SU-DHL-6 (cell line): ENCODE measurements around the gene FITM2.

Experiments
- H2AFZ ChIP-seq: fragments of 200-600 bp; sonication (generic); 2 replicates; pipeline ENCODE4 v1.6.1; 2014; ENCODE audit warnings: low read depth, mild to moderate bottlenecking, moderate library complexity, mixed read lengths, antibody characterized with exemption, low read length; ENCODE audit not compliant: severe bottlenecking
- H3F3A ChIP-seq: fragments of 200-600 bp; shearing (Covaris generic); 2 replicates; pipeline ENCODE4 v1.6.0; 2016; ENCODE audit warnings: antibody characterized with exemption, mild to moderate bottlenecking; ENCODE audit not compliant: insufficient read depth
- H3K27ac ChIP-seq: fragments of 200-600 bp; sonication (generic); 2 replicates; pipeline ENCODE4 v1.5.1; 2016; ENCODE audit warnings: low read depth, mild to moderate bottlenecking, low read length, moderate library complexity, mixed read lengths
- H3K27me3 ChIP-seq: fragments of 200-600 bp; sonication (generic), shearing (Covaris generic); 2 replicates; pipeline ENCODE4 v1.6.0; 2014; ENCODE audit warnings: mild to moderate bottlenecking, low read length
- H3K36me3 ChIP-seq: fragments of 200-600 bp; sonication (generic); 2 replicates; pipeline ENCODE4 v1.6.1; 2014; ENCODE audit warnings: mild to moderate bottlenecking, low read length, mixed read lengths
- H3K4me2 ChIP-seq: fragments of 300-600, 200-600 bp; shearing (Covaris generic), sonication (generic); 2 replicates; pipeline ENCODE4 v1.6.0; 2014; ENCODE audit warnings: low read length, low read depth, mild to moderate bottlenecking; ENCODE audit not compliant: poor library complexity, severe bottlenecking
- H3K4me3 ChIP-seq: fragments of 200-600 bp; sonication (generic); 2 replicates; pipeline ENCODE4 v1.5.1; 2014; ENCODE audit warnings: antibody characterized with exemption, low read length, mild to moderate bottlenecking, mixed read lengths; ENCODE audit not compliant: insufficient read depth, poor library complexity, severe bottlenecking
- H3K79me2 ChIP-seq: fragments of 200-600 bp; sonication (generic); 2 replicates; pipeline ENCODE4 v1.6.1; 2014; ENCODE audit warnings: mild to moderate bottlenecking, low read length, moderate library complexity; ENCODE audit not compliant: insufficient read depth
- H3K9ac ChIP-seq: fragments of 200-600 bp; sonication (generic); 2 replicates; pipeline ENCODE4 v1.7.0; 2014; ENCODE audit warnings: mild to moderate bottlenecking, low read length
- H3K9me2 ChIP-seq: fragments of 200-600 bp; sonication (generic); replicated peaks from 2 replicates; pipeline ENCODE4 v1.6.1; 2014; ENCODE audit warnings: low read length; ENCODE audit not compliant: insufficient read depth
- H3K9me3 ChIP-seq: fragments of 200-600 bp; sonication (generic); 2 replicates; pipeline ENCODE4 v1.6.1; 2014; ENCODE audit warnings: low read length, mixed read lengths; ENCODE audit not compliant: insufficient read depth
- H4K20me1 ChIP-seq: fragments of 200-600 bp; sonication (generic); 2 replicates; pipeline ENCODE4 v1.6.1; 2014; ENCODE audit warnings: low read depth, mild to moderate bottlenecking, antibody characterized with exemption, low read length, moderate library complexity, mixed read lengths
- EZH2phosphoT487 ChIP-seq: fragments of 200-600 bp; sonication (generic), shearing (Covaris generic); conservative IDR thresholded peaks from 2 replicates; pipeline ENCODE4 v1.6.1; 2018; ENCODE audit warnings: mild to moderate bottlenecking, antibody characterized with exemption, low read length, moderate library complexity, mixed read lengths
- TF ChIP-seq, protein P1 (sequence below): fragments of 200-600 bp; sonication (generic); IDR thresholded peaks from one replicate; pipeline ENCODE4 v1.5.1; 2017; ENCODE audit warnings: antibody characterized with exemption, mild to moderate bottlenecking, low read length, moderate library complexity; ENCODE audit not compliant: insufficient read depth, poor library complexity, severe bottlenecking

The FITM2 gene

DNA sequence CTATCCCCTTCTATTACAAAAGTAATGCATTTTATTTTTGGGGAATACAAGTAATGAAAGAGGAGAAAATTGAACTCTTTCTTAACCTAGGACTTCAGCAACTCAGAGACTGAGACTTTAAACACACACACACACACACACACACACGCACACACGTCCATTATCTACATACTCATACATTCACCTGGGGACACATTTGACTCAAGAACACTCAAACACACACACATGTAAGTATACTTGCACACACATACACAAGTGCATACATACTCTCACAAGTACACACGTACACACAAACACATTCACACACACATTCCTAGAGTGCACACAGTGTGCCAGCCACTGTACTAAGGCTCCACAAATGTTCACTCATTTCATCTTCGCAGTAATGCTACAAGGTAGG, 23.7 kb upstream of the FITM2 start:
- H2AFZ ChIP-seq: no peak overlapping the region
- H3K79me2 ChIP-seq: no peaks in the 10 kb centered on the region
- TF ChIP-seq, protein P1, sequence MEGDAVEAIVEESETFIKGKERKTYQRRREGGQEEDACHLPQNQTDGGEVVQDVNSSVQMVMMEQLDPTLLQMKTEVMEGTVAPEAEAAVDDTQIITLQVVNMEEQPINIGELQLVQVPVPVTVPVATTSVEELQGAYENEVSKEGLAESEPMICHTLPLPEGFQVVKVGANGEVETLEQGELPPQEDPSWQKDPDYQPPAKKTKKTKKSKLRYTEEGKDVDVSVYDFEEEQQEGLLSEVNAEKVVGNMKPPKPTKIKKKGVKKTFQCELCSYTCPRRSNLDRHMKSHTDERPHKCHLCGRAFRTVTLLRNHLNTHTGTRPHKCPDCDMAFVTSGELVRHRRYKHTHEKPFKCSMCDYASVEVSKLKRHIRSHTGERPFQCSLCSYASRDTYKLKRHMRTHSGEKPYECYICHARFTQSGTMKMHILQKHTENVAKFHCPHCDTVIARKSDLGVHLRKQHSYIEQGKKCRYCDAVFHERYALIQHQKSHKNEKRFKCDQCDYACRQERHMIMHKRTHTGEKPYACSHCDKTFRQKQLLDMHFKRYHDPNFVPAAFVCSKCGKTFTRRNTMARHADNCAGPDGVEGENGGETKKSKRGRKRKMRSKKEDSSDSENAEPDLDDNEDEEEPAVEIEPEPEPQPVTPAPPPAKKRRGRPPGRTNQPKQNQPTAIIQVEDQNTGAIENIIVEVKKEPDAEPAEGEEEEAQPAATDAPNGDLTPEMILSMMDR: no peak
- no peak for TF ChIP-seq EZH2phosphoT487
- no peaks in the 10 kb centered on the region for H3K9me2 ChIP-seq
- no peaks in the 10 kb centered on the region for H3F3A ChIP-seq
- H4K20me1 ChIP-seq: no peaks in the 10 kb centered on the region
- no peaks in the 10 kb centered on the region for H3K36me3 ChIP-seq
- no peak overlapping the region for H3K4me2 ChIP-seq
- H3K4me3 ChIP-seq: no peak overlapping the region
- H3K27me3 ChIP-seq: no peaks in the 10 kb centered on the region
- no peaks in the 10 kb centered on the region for H3K9me3 ChIP-seq
- H3K9ac ChIP-seq: no peak overlapping the region
- H3K27ac ChIP-seq: no peak overlapping the region

DNA sequence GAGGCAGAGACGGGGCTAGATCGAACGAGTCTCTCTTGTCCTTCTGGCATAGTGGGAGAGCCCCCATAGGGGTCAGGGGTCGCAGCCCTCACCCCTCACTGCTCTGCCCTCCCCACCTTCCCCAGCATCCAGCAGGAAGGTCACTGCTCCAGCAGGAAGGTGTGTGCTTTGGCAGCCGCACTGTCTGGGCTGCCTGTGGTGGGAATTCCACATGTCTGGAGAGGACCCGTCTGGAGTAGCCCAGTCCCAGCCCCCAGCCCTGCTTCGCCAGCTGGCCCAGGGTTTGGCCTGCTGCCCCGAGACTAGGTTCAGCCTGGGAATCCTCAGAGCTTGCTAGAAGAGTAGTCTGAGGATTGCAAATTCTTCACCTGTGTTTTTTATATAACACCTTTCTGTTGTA, 23.3 kb upstream of the FITM2 start:
- Histone ChIP-seq H3K9me2 (no peaks in the 10 kb centered on the region), H3K27ac (no peak overlapping the region), H3K9ac (no peak overlapping the region), H3K4me2 (no peak overlapping the region), H3K27me3 (no peaks in the 10 kb centered on the region), H3K79me2 (no peaks in the 10 kb centered on the region), H2AFZ (no peak overlapping the region), H3K36me3 (no peaks in the 10 kb centered on the region), H3K9me3 (no peaks in the 10 kb centered on the region), H3F3A (no peaks in the 10 kb centered on the region), H3K4me3 (no peak overlapping the region), H4K20me1 (no peaks in the 10 kb centered on the region)
- TF ChIP-seq, protein P1: no peak
- no peak for TF ChIP-seq EZH2phosphoT487

DNA sequence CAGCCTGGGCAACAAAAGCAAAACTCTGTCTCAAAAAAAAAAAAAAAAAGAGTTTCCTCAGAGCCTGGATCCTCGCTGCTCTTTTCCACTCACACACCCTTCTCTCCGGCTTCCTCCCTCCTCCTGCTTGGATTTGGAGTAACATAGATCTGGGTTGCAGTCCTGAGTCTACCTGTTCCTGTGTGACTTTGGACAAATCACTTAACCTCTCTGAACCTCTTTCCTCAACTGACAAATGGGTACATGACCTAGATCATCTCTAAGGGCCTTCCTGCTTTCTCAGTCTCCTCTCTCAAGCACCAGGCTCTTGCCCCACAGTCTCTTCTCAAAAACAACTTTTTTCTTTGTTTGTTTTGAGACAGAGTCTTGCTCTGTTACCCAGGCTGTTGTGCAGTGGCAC, 20.2 kb upstream of the FITM2 start:
- Histone ChIP-seq H3K36me3 (no peaks in the 10 kb centered on the region), H3F3A (no peaks in the 10 kb centered on the region)

More for the DNA sequence above, 20.2 kb upstream of the FITM2 start:
- Histone ChIP-seq H3K4me2 (no peak overlapping the region), H3K27ac (no peak overlapping the region), H3K27me3 (no peaks in the 10 kb centered on the region), H3K9me2 (no peaks in the 10 kb centered on the region), H3K9ac (no peak overlapping the region), H3K9me3 (no peaks in the 10 kb centered on the region), H3K79me2 (no peaks in the 10 kb centered on the region), H3K4me3 (no peak overlapping the region), H2AFZ (no peak overlapping the region), H4K20me1 (no peaks in the 10 kb centered on the region)
- TF ChIP-seq, protein P1: no peak
- TF ChIP-seq EZH2phosphoT487: no peak
